Left lung (tissue), 10 donors: ENCODE data around the gene NCOA7. TPM values are rescaled to one million over a fixed set of nuclear protein-coding genes. Genes with fewer than 3 reads are reported as not detected.

Source experiments
- ATAC-seq: fragments of 200-7000 bp; cut with Tn5 transposase; one replicate; pipeline ENCODE4 v1.9.1; 2020; ENCODE audit warnings: moderate library complexity
- DNase-seq, 4 donors: peaks; one replicate each; pipeline ENCODE4 v3.0.0-alpha.2; 2013 to 2020
- H3K27ac ChIP-seq, 2 donors: fragments of 200-600 bp; sonication (generic) in 1 of 2; one replicate each; pipeline versions ENCODE4 v1.5.0 to v1.8.0; 2020 to 2021
- H3K27me3 ChIP-seq, 2 donors: fragments of 200-600 bp; sonication (generic) in 1 of 2; one replicate each; pipeline versions ENCODE4 v1.5.0 to v1.8.0; 2020 to 2021
- H3K36me3 ChIP-seq, 2 donors: fragments of 200-600 bp; sonication (generic) in 1 of 2; one replicate each; pipeline versions ENCODE4 v1.5.0 to v1.8.0; 2020 to 2021
- H3K4me1 ChIP-seq, 2 donors: fragments of 200-600 bp; one replicate each; pipeline ENCODE4 v1.8.0; 2021
- H3K4me3 ChIP-seq, 2 donors: fragments of 200-600 bp; sonication (generic) in 1 of 2; one replicate each; pipeline versions ENCODE4 v1.5.0 to v1.8.0; 2020 to 2021; ENCODE audit warnings: mild to moderate bottlenecking in 1 of 2
- H3K9me3 ChIP-seq, 2 donors: fragments of 200-600 bp; sonication (generic) in 1 of 2; one replicate each; pipeline versions ENCODE4 v1.5.0 to v1.8.0; 2020 to 2021
- intact Hi-C, 2 donors: fragments of 100-400 bp; cut with DNase I; formaldehyde crosslinking; loops; one replicate each; pipeline versions ENCODE4 v1.11.2 to v1.14.2; 2022
- polyA plus RNA-seq, 6 donors: library from polyadenylated mRNA; unstranded; fragments of 120-200 nt; gene quantifications; one replicate each; pipeline ENCODE4 v1.2.1, GENCODE V29; 2013; ENCODE audit not compliant: insufficient read length in 6 of 6
- total RNA-seq, 2 donors: library from RNA; stranded (reverse); fragmentation: NEBNext Ultra II Directional; extraction: Animal tissue kit (Norgen Biotek cat#: 25700); gene quantifications; one replicate each; pipeline ENCODE4 v1.2.1, GENCODE V29; 2021
- TF ChIP-seq, protein P1 (sequence below), 2 donors: fragments of 200-600 bp; sonication (generic) in 1 of 2; IDR thresholded peaks; one replicate each; pipeline versions ENCODE4 v1.5.0 to v1.8.0; 2021; ENCODE audit warnings: antibody characterized with exemption in 2 of 2
- donor health status: DM: no; HTN: yes; CAD: no.
- donor health status: DM: no; HTN: no; CAD: no.

NCOA7 gene
- total and polyA plus RNA-seq, 8 donors = 16.1 to 94.3 (median 18.3) TPM

DNA sequence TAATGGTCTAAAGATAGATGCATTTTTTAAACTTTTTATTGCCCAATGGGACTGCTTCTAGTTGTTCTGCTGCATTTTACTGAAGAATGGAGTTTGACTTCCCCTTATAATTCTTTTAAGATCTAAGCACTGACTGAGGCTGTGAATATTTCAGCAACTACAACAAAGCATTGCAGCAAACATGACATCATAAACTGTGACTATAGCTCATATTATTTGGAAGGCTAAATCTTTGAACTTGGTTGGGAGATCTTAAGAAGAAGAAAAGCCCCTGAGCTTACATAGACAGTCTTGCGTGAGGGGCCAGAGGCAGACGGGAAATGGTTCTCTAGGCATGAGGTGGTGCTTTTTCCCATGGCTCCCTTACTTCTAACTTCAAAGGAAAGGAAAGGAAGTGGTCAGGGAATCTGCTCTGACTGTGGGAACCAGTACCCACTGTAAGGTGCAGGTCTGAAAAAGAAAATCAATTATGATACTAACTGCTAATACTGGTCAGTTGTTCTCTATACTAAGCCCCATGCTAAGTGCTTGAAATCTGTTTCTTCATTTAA is 26.6 kb upstream of the NCOA7 start:
- TF ChIP-seq, protein P1, sequence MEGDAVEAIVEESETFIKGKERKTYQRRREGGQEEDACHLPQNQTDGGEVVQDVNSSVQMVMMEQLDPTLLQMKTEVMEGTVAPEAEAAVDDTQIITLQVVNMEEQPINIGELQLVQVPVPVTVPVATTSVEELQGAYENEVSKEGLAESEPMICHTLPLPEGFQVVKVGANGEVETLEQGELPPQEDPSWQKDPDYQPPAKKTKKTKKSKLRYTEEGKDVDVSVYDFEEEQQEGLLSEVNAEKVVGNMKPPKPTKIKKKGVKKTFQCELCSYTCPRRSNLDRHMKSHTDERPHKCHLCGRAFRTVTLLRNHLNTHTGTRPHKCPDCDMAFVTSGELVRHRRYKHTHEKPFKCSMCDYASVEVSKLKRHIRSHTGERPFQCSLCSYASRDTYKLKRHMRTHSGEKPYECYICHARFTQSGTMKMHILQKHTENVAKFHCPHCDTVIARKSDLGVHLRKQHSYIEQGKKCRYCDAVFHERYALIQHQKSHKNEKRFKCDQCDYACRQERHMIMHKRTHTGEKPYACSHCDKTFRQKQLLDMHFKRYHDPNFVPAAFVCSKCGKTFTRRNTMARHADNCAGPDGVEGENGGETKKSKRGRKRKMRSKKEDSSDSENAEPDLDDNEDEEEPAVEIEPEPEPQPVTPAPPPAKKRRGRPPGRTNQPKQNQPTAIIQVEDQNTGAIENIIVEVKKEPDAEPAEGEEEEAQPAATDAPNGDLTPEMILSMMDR (IDR thresholded peaks at IDR 0.05) = no peak
- Histone ChIP-seq H3K36me3 (peaks cover 0 to 2% of the 10 kb centered on the region in 2 donors), H3K27me3 (peaks cover 0 to 41% of the 10 kb centered on the region in 2 donors), H3K27ac (no peak overlapping the region), H3K4me3 (no peak overlapping the region), H3K9me3 (no peaks in the 10 kb centered on the region), H3K4me1 (no peaks in the 10 kb centered on the region)
- intact Hi-C loops = loop anchor here in 1 of 2 donors (10.0 kb wide), 1 partner anchor 459 kb away; the partner anchor contains the start of gene HDDC2
- ATAC-seq (no peak), DNase-seq (no peak)

DNA sequence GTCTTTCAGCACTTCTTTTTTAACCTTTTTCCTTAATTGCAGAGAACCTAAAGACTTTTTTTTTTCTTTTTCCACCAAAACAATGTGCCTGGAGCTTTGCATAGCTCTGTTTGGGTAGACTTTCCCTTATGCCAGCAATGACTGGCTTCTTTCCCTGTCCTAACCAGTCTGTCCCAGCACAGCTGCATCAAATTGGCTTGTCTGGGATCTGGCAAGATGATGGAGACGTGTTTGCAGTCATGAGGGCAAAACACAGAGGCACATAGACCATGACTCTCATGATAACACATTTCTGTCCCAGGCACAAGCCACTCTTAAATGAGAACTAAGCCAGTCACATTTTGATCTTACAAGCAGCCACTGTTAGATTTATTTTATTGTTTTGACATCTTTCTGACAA is 24.8 kb upstream of the NCOA7 start:
- intact Hi-C loops = loop anchor here (5.0 to 10.0 kb wide), 2 partner anchors 454 to 461 kb away; partner anchors contain the start of gene HDDC2 (in 1 of the 2)
- Histone ChIP-seq H3K27me3 (peaks cover 0 to 29% of the 10 kb centered on the region in 2 donors), H3K27ac (no peak overlapping the region), H3K4me1 (no peaks in the 10 kb centered on the region), H3K4me3 (no peak overlapping the region), H3K36me3 (no peaks in the 10 kb centered on the region), H3K9me3 (no peaks in the 10 kb centered on the region)
- TF ChIP-seq, protein P1 (IDR thresholded peaks at IDR 0.05) = no peak
- ATAC-seq = no peak
- no peak for DNase-seq

- Histone ChIP-seq H3K36me3 (no peaks in the 10 kb centered on the region), H3K27me3 (peaks cover 0 to 25% of the 10 kb centered on the region in 2 donors), H3K4me1 (no peaks in the 10 kb centered on the region), H3K9me3 (no peaks in the 10 kb centered on the region), H3K27ac (no peak overlapping the region), H3K4me3 (no peak overlapping the region)
- no peak for DNase-seq
- ATAC-seq = no peak
- TF ChIP-seq, protein P1 (IDR thresholded peaks at IDR 0.05) = no peak
- intact Hi-C loops = loop anchor here (5.0 to 10.0 kb wide), 2 partner anchors 454 to 462 kb away; partner anchors contain the start of gene HDDC2 (in 1 of the 2)
Measured at GRCh38 chr6:125766641-125767040, 24.1 kb upstream of the NCOA7 start.

DNA sequence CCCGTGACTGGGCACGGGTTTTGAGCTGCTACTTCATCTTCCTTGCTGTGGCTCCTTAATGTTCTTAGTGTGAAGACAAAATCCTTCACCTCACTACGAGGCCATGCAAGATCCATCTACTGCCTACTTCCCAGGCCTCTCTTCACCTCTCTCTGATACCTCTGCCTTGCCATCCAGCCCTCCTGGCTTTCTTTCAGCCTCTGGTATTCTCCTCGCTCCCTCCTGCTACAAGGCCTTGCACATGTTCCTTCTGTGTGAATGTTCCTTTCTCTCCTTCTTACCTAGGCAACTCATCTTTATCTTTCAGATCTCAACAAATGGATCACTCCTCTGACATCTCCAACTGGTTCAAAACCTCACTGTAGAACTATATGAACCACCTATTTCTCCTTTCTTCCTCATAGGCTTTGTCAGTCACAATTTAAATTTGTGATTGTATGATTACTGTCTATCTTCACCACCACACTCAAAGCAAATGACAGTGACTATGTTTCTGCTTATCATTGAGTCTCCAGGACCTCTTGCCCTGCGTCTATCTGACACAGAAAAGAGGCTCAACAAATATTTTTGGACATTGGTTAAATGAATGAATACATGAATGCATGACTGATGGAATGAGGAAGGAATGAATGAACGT is 21.5 kb upstream of the NCOA7 start:
- Histone ChIP-seq H3K36me3 (no peaks in the 10 kb centered on the region), H3K27me3 (peaks cover 0 to 10% of the 10 kb centered on the region in 2 donors), H3K4me1 (no peaks in the 10 kb centered on the region), H3K9me3 (no peaks in the 10 kb centered on the region), H3K27ac (no peak overlapping the region), H3K4me3 (no peak overlapping the region)
- TF ChIP-seq, protein P1 (IDR thresholded peaks at IDR 0.05) = no peak
- ATAC-seq = no peak
- intact Hi-C loops = loop anchor here (5.0 to 10.0 kb wide), 2 partner anchors 457 to 464 kb away; partner anchors contain the start of gene HDDC2 (in 1 of the 2)
- no peak for DNase-seq
